Panc1 (cell line): Measurements from ENCODE around the gene EYA2. TPM values are rescaled to one million over a fixed set of nuclear protein-coding genes. Genes with fewer than 3 reads are reported as not detected.

Experiments used
- ATAC-seq: fragments of 200-7000 bp; cut with Tn5 transposase; 2 replicates; pipeline ENCODE4 v1.9.1; 2020; ENCODE audit warnings: mild to moderate bottlenecking, moderate library complexity
- BruUV-seq: library from RNA; stranded (reverse); fragments of 400-500 nt; replicated peaks from 2 replicates; lab custom pipeline; 2021; lab: Mats Ljungman, UMichigan
- CTCF ChIA-PET: fragments of 300-600 bp; sonication (Branson Sonifier 250); formaldehyde crosslinking; loops from one replicate; lab custom pipeline; 2022; ENCODE audit warnings: antibody characterized with exemption; lab: Charles Lee
- POLR2A ChIA-PET: fragments of 300-600 bp; sonication (Branson Sonifier 250); formaldehyde crosslinking; loops from one replicate; lab custom pipeline; 2022; ENCODE audit warnings: antibody characterized with exemption; lab: Charles Lee
- DNase-seq: peaks from one replicate; pipeline ENCODE4 v3.0.0-alpha.2; 2010; ENCODE audit warnings: low read depth, low spot score
- H3K27ac ChIP-seq: 2 replicates; pipeline ENCODE4 v1.5.1; 2011; ENCODE audit warnings: mild to moderate bottlenecking, low read length, inconsistent platforms
- H3K27me3 ChIP-seq: fragments of 200-500 bp; sonication (Bioruptor generic); 2 replicates; pipeline ENCODE4 v1.6.0; 2014; ENCODE audit warnings: low read length, inconsistent platforms; ENCODE audit not compliant: control insufficient read depth, insufficient read depth
- H3K36me3 ChIP-seq: fragments of 200-500 bp; sonication (Bioruptor generic); 2 replicates; pipeline ENCODE4 v1.5.1; 2014; ENCODE audit warnings: inconsistent platforms, mild to moderate bottlenecking, low read length, moderate library complexity; ENCODE audit not compliant: control insufficient read depth, insufficient read depth
- H3K4me1 ChIP-seq: 2 replicates; pipeline ENCODE4 v1.5.1; 2011; ENCODE audit warnings: inconsistent platforms, mild to moderate bottlenecking, low read length, moderate library complexity; ENCODE audit not compliant: control insufficient read depth, insufficient read depth
- H3K4me3 ChIP-seq, 2 experiments: 2 replicates each; pipeline ENCODE4 v1.5.1; 2011 to 2012; ENCODE audit warnings: low read depth in 2 of 2, low read length in 2 of 2, mild to moderate bottlenecking in 2 of 2, inconsistent platforms in 1 of 2, moderate library complexity in 1 of 2
- H3K9me3 ChIP-seq: fragments of 200-500 bp; sonication (Bioruptor generic); 2 replicates; pipeline ENCODE4 v1.5.1; 2014; ENCODE audit warnings: low read depth, mild to moderate bottlenecking, inconsistent platforms, low read length, moderate library complexity; ENCODE audit not compliant: control insufficient read depth, insufficient read depth
- POLR2AphosphoS5 ChIP-seq: IDR thresholded peaks from 2 replicates; pipeline ENCODE4 v1.6.1; 2012; ENCODE audit warnings: mild to moderate bottlenecking, low read depth, low read length, moderate library complexity
- SIN3A ChIP-seq: IDR thresholded peaks from 2 replicates; pipeline ENCODE4 v1.6.1; 2012; ENCODE audit warnings: low read depth, mild to moderate bottlenecking, low read length, moderate library complexity, borderline replicate concordance; ENCODE audit not compliant: insufficient read depth
- TCF7L2 ChIP-seq: IDR thresholded peaks from 2 replicates; pipeline ENCODE4 v1.6.1; 2011; ENCODE audit warnings: mild to moderate bottlenecking, low read depth, low read length, inconsistent platforms
- in situ Hi-C: cut with HindIII; loops from 2 replicates; pipeline ENCODE4 v1.10.0; 2016; ENCODE audit warnings: low sequenced_read_pairs, low pct_unique_long_range_greater_than_20kb
- intact Hi-C: fragments of 100-400 bp; cut with micrococcal nuclease; formaldehyde crosslinking; loops from one replicate; pipeline ENCODE4 v1.10.0; 2022; ENCODE audit not compliant: unreplicated experiment
- total RNA-seq: library from RNA; stranded (reverse); gene quantifications from one replicate; pipeline ENCODE4 v1.2.1, GENCODE V29; 2021; ENCODE audit not compliant: unreplicated experiment
- TF ChIP-seq, protein P1 (sequence below), 2 experiments: IDR thresholded peaks; 2 replicates each; pipeline ENCODE4 v1.6.1; 2011 to 2012; ENCODE audit warnings: low read depth in 2 of 2, control low read depth in 1 of 2, low read length in 1 of 2, mild to moderate bottlenecking in 1 of 2, moderate library complexity in 1 of 2; ENCODE audit not compliant: insufficient read depth in 1 of 2
- TF ChIP-seq, protein P2 (sequence below): fragments of 450-650 bp; IDR thresholded peaks from 2 replicates; pipeline ENCODE4 v1.5.1; 2017; ENCODE audit warnings: mild to moderate bottlenecking

The EYA2 gene
- total RNA-seq, 1 experiment from 2014 or later, result 1.9 TPM

GRCh38 chr20:47102629-47103028 is 208.0 kb downstream of the EYA2 start:
- Histone ChIP-seq H3K27me3 (no peaks in the 10 kb centered on the region), H3K4me1 (no peaks in the 10 kb centered on the region), H3K4me3 (no peak overlapping the region), H3K27ac (no peak overlapping the region), H3K9me3 (0 out of 2 replicates have a peak, but pooled peaks cover 6% of the 10 kb centered on the region), H3K36me3 (no peaks in the 10 kb centered on the region)
- CTCF ChIA-PET, result no interaction called here
- POLR2A ChIA-PET, result no interaction called here
- intact Hi-C loops, result no loop called here
- no TSS peak for BruUV-seq
- DNase-seq, result no peak
- TF ChIP-seq SIN3A (no peak), POLR2AphosphoS5 (no peak)
- TF ChIP-seq, protein P1, sequence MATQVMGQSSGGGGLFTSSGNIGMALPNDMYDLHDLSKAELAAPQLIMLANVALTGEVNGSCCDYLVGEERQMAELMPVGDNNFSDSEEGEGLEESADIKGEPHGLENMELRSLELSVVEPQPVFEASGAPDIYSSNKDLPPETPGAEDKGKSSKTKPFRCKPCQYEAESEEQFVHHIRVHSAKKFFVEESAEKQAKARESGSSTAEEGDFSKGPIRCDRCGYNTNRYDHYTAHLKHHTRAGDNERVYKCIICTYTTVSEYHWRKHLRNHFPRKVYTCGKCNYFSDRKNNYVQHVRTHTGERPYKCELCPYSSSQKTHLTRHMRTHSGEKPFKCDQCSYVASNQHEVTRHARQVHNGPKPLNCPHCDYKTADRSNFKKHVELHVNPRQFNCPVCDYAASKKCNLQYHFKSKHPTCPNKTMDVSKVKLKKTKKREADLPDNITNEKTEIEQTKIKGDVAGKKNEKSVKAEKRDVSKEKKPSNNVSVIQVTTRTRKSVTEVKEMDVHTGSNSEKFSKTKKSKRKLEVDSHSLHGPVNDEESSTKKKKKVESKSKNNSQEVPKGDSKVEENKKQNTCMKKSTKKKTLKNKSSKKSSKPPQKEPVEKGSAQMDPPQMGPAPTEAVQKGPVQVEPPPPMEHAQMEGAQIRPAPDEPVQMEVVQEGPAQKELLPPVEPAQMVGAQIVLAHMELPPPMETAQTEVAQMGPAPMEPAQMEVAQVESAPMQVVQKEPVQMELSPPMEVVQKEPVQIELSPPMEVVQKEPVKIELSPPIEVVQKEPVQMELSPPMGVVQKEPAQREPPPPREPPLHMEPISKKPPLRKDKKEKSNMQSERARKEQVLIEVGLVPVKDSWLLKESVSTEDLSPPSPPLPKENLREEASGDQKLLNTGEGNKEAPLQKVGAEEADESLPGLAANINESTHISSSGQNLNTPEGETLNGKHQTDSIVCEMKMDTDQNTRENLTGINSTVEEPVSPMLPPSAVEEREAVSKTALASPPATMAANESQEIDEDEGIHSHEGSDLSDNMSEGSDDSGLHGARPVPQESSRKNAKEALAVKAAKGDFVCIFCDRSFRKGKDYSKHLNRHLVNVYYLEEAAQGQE (IDR thresholded peaks at IDR 0.05; ENCODE audit: insufficient read depth in 1 of 2, low read depth in 2 of 2, low read length in 1 of 2), result no peak
- TF ChIP-seq, protein P2, sequence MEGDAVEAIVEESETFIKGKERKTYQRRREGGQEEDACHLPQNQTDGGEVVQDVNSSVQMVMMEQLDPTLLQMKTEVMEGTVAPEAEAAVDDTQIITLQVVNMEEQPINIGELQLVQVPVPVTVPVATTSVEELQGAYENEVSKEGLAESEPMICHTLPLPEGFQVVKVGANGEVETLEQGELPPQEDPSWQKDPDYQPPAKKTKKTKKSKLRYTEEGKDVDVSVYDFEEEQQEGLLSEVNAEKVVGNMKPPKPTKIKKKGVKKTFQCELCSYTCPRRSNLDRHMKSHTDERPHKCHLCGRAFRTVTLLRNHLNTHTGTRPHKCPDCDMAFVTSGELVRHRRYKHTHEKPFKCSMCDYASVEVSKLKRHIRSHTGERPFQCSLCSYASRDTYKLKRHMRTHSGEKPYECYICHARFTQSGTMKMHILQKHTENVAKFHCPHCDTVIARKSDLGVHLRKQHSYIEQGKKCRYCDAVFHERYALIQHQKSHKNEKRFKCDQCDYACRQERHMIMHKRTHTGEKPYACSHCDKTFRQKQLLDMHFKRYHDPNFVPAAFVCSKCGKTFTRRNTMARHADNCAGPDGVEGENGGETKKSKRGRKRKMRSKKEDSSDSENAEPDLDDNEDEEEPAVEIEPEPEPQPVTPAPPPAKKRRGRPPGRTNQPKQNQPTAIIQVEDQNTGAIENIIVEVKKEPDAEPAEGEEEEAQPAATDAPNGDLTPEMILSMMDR, result no peak
- in situ Hi-C loops, result no loop called here
- no peak for ATAC-seq

GRCh38 chr20:47106786-47107185 is 212.1 kb downstream of the EYA2 start:
- CTCF ChIA-PET, result no interaction called here

More at GRCh38 chr20:47106786-47107185, 212.1 kb downstream of the EYA2 start:
- Histone ChIP-seq H3K4me3 (no peak overlapping the region), H3K27ac (no peak overlapping the region), H3K9me3 (no peaks in the 10 kb centered on the region), H3K27me3 (no peaks in the 10 kb centered on the region), H3K36me3 (no peaks in the 10 kb centered on the region), H3K4me1 (no peaks in the 10 kb centered on the region)
- TF ChIP-seq, protein P2, result no peak
- TF ChIP-seq TCF7L2 (no peak), POLR2AphosphoS5 (no peak), SIN3A (no peak)
- TF ChIP-seq, protein P1 (IDR thresholded peaks at IDR 0.05; ENCODE audit: insufficient read depth in 1 of 2, low read depth in 2 of 2, low read length in 1 of 2), result no peak
- POLR2A ChIA-PET, result interaction anchor here (0.7 kb wide), 1 partner anchor 319 kb away, joined by 7 read pairs; no protein-coding TSS in a partner anchor
- in situ Hi-C loops, result no loop called here
- intact Hi-C loops, result no loop called here
- ATAC-seq (no peak), DNase-seq (no peak)
- BruUV-seq, result no TSS peak
